Endometrium (tissue), 2 donors: ENCODE data around the gene DUSP14.
"Not testable (repeated sequence)": the region's sequence is repeated elsewhere in the genome, so short reads cannot be mapped to it uniquely, and the experiment has no call there.

ENCODE experiments used
- FAIRE-seq: peaks from 2 replicates; lab custom pipeline; 2012; peaks lifted over from hg19 to GRCh38; lab: Jason Lieb, UNC
- donor health status: control.
- donor health status: control.

The DUSP14 gene, protein sequence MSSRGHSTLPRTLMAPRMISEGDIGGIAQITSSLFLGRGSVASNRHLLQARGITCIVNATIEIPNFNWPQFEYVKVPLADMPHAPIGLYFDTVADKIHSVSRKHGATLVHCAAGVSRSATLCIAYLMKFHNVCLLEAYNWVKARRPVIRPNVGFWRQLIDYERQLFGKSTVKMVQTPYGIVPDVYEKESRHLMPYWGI

DNA sequence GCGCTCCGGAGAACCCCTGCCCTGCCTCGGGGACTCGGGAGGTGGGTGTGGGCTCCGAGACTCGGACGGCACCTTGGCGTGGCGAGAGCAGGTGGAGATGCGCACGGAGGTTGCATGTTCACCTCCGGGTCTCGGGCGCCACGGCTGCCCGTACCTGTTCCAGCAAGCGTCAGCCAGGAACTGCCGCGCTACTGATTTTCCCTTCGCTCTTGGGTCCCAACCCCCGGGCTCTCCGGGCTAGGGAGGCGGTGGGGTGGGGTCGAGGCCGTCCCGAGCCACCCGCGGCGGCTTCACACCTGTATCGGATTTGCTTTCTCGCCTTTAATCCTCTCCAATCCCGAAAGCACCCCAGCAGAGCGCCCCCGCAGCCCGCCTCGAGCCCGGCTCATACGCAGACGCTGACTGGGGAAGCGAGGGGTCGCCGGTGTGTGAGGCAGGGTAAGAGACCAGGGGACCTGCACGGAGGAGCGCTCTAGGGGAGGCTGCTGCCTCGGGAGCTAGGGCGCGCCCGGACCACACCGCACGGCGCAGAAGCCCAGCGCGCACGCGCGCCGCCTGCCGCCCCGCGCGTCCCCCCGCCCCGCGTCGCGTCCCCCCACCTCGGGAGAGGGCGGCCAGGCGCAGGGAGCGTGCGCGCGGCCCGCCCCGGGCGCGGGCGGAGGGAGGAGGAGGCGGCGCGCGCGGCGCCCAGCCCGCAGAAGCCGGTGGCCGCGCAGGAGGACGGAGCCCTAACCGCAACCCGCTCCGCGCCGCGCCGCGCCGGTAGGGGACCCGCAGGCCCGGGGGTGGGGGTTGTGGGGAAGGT is at the start of gene DUSP14:
DUSP14 (plus strand) TSS at position 695 of the 805 bp plus-strand sequence. CDS start 22,382 bp downstream, outside the sequence.
- FAIRE-seq = no peak

DNA sequence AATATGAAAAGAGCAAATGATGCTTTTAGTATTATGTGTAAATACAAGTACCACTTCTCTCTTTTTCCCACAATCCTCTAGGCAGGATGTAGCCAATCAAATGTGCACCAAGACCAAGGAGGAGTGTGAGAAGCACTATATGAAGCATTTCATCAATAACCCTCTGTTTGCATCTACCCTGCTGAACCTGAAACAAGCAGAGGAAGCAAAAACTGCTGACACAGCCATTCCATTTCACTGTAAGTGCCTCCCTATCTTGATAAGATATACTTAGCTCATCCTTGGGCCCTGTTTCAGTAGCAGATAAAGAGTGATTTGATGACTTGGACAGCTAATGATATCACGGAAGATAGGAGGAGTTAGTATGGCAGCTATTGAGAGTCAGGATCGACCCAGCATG is 49.3 kb upstream of the DUSP14 start:
- no peak for FAIRE-seq

DNA sequence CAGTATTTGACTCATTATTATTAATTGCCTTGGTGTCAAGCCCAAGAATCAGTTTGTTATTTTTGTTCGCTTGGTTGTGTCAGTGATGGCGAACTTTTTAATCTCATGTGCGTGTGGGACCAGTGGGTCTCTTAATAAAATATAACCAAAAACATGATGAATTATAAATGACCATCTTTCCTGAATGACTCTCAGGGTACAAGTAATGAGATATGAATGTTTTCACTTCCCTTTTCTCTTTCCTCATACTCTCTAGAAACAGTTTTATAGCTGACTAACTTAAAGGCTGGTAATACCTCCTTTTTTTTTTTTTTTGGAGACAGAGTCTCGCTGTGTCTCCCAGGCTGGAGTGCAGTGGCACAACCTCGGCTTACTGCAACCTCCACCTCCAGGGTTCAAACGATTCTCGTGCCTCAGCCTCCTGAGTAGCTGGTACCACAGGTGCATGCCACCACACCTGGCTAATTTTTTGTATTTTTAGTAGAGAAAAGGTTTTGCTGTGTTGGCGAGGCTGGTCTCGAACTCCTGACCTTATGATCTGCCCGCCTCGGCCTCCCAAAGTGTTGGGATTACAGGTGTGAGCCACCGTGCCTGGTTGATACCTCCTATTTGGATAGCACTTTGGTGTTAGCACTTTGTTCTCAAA is 48.2 kb upstream of the DUSP14 start:
- FAIRE-seq = not testable (repeated sequence)

DNA sequence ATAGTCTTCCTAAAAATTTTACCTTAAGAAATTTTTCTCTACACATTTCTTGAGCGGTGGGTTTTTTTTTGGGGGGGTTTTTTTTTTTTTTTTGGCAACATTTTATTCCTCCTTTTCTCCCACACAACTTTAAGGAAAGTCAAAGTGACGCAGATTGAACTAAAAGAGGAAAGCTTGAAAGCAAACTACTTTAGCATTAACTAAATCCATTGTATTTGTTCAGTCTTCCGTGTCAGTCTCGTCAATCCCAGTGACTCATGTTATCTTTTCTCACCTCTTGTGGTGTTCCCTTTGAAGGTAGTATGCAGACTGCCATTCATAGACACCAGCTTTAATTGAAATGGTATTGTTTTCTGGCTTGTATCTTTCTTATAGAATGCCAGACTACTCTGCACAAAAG is 43.7 kb upstream of the DUSP14 start:
- FAIRE-seq = no peak

DNA sequence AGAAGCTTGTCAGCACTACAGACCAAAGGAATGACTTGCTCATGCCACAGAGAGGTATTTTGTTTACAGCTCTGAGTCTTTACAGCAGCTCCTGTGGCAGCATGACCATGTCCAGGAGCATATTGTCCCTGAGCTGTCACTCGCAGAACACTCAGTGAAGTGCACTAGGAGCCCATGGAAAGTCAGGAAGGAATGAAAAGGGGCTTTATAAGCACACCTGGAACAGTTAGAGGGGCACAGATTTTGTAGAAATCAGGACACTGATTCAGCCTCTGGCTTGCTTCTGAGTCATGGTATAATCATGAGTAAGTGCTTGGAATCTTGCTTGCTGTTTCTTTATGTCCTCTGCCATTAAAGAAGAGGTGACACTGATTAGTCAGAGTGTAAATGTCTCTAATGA is 42.0 kb upstream of the DUSP14 start:
- no peak for FAIRE-seq

DNA sequence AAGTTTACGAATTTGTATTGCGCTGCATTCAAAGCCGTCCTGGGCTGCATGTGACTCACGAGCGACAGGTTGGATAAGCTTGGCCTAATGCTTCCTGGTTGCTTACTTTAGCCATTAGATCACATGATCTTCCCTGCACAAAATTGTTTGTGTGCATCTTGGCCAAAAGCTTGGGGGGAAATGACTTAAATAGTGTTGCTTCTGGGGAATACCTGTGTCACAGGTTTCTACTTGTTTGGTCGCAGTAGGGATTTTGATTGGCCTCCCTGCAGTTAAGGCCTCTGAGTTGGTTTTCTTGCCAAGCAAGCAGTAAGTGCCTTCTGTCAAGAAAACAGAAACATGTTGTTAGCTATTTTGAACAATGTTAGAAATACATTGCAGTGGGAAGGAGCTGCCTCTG is 39.6 kb upstream of the DUSP14 start:
- FAIRE-seq = no peak

DNA sequence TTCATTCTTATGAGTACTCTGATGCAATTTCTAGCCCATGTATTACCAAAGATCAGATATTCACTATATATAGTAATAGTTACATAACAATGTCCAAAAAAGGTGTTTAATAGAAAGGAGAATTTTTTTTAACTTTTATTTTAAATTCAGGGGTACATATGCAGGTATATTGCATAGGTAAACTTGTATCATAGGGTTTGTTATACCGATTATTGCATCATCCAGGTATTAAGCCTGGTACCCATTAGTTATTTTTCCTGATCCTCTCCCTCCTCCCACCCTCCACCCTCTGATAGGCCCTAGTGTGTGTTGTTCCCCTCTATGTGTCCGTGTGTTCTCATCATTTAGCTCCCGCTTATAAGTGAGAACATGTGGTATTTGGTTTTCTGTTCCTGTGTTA is 31.9 kb upstream of the DUSP14 start:
- FAIRE-seq = not testable (repeated sequence)

DNA sequence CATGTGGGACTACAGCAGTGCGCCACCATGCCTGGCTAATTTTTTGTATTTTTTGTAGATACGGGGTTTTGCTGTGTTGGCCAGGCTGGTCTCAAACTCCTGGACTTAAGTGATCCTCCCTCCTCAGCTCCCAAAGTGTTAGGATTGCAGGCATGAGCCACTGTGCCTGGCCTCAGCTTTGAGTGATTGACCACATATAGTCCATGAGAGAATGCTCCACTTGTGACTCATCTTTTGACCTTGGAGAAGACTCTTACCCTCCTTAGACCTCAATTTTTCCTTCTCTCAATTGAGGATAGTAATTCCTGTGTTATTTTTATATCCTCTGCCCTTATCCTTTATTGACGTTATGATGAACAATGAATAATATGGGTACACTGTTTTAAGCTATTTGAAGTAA is 30.9 kb upstream of the DUSP14 start:
- FAIRE-seq = no peak

DNA sequence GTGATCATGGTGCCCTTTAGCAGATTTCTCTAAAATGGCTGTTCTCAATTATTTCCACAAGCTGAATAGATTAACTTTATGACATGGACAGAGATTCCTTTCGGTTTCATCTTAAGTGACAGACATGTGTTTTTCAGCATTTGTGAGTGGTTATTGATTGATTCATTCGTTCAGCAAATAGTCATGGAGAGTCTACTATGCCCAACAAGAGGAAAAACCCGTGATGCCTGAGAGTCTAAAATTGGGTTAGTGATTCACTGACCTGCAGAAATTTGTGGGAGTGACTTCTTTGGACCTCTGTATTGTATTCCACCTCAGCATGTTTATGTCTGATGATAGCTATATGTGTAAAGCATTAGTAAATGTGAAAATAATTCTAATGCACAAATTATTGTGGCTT is 28.0 kb upstream of the DUSP14 start:
- no peak for FAIRE-seq

DNA sequence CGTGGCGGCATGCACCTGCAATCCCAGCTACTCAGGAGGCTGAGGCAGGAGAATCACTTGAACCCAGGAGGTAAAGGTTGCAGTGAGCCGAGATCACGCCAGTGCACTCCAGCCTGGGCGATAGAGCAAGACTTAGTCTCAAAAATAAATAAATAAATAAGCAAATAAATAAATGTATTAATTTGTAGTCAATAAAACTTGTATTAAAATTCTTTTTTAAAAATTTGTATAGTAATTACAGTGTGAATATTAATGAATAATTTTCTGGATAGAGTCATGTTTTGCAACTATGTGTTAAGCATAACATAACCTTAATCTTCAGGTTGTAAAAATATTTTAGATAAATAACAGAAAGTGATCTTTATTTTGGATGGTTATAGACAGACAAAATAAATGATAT is 27.2 kb upstream of the DUSP14 start:
- FAIRE-seq = no peak

DNA sequence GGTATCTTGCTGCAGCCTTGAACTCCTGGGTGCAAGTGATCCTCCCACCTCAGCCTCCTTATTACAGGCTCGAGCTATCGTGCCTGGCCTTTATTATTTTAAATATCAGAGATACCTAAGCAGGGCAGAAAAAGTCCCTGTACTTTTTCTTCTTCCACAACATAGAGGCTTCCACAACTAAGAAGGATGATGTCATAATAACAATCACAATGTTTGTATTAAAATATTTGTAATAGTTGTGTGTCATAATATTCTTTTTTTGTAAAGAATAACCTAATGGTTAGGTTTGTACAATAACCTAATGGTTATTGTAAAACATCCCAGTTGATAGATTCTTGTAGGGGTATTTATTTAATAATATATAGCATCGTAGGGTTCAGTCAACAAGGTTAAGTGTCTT is 26.7 kb upstream of the DUSP14 start:
- FAIRE-seq = no peak

DNA sequence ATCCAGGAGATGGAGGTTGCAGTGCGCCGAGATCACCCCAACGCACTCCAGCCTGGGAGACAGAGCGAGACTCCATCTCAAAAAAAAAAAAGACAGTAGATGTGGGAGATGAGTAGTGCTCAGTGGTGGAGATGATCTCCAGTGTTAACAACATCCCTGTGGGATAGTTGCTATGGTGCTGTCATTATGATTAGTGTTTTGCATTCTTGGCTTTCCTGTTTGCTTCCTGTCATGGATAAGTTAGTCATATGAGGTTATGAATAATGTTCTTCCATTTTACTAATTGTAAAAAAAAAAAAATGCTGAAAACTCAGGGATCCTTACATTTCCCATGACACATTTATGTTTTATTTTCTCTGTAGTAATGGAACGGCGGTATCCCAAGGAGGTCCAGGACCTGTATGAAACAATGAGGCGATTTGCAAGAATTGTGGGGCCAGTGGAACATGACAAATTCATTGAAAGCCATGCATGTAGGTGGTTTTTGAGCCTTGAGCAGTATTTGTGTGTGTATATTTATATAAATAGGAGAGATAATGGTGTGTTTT is 24.5 kb upstream of the DUSP14 start:
- FAIRE-seq = no peak

DNA sequence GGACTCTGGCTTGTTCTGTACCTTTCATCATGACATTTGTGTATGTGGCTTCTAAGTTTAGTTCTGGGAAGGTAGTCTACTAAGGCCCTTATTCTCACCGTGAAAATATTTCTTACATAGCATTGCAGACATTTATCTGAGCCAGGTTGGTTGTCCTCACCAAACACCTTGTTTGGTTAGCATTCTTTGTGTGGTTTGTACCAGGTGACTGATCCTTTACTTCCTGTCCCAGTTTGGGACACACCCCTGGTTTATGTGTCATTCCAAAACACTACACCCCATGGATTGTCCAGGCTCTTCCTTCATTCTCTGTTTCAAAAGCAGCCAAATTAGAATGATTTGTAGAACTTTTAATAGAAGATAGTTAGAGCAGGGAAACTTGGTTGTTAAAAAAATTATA is 23.2 kb upstream of the DUSP14 start:
- FAIRE-seq = no peak

DNA sequence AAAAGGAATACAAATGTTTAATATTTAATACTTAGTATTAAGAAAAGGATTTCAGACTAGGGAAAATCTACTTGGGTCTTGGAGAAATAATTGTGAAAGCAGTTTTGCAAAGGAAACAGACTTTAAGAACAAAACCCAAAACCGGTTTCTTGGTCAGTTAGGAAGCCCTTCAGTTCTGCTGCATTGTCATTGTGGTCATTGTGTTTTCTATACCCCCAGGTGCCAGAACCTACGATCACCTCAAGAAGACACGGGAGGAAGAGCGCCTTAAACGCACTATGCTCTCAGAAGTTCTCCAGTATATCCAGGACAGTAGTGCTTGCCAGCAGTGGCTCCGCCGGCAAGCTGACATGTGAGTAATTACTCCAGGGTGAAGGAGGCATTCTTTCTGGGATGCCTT is 19.5 kb upstream of the DUSP14 start:
- no peak for FAIRE-seq

DNA sequence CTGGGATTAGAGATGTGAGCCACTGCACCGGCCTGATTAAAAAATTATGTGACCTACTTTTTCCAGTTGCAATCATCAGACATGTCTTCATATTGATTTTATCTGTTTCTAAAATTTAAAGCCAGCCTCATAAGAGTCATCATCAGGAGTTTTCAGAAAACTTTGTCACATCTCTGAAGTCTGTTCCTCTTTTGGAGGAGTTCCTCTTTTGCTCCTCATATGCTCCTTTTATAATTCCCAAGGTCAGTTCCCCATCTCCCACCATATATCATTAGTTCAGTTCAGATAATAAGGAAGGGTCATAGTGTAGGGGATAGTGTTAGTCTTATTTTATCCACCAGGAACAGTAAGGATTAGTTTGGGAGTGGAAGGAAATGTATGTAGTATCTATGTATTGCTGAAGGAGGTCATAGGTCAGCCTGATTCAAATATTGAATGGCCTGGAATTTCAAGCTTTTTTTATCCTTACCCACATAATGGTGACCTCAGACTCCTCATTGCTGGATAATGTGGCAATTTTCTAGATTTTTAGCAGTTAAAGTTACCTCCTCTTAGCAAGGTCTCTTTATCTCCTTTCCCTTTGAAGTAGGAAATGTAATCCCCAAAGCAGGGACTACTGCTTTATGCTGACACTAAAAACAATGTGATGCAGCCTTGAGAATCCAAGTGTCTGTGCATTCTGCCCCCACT is 13.8 kb upstream of the DUSP14 start:
- no peak for FAIRE-seq

DNA sequence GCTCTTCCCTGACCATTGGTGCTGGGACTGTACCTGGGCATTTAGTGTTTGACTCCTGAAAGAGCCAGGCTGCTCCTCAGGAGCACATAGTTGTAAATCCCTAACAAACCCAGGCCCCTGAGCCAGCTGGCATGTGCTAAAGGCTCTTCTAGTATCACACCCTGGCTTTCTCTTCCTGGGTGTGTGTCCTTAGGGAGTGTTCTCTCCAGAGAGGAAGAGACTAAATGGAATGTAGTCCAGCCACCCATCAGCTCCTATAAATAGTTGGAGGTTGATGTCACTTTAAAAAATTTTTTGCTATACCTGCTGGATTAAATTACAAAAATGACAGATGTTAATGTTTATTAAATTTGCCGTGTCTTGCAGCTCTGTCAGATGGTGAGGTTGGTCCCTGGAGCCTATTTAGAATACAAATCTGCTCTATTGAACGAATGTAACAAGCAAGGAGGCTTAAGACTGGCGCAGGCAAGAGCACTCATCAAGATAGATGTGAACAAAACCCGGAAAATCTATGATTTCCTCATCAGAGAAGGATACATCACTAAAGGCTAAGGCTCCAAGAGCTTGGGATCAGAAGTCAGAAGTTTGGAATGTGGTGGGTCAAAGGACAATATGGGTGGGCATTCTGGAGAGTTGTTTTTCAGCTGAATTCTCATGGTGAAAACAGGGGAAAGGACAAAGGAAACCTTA is 13.1 kb upstream of the DUSP14 start:
- FAIRE-seq = no peak

DNA sequence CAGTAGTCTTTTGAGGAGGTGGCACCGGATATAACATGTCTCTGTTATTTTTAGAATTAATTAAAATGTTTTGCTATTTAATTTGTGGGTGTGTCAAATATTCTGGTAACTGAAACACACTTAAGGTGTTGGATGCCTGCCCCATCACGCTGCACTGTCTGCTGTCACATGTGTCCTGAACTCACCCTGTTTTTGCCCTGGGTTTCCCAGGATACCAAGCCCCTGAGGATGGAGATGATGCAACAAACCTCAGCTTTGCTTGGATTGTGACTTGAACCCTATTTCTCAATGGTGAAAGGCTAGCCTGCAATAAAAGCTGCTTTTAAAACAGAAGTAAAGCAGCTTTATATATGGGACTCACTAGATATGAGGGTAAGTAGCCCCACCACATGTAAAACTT is 11.5 kb upstream of the DUSP14 start:
- no peak for FAIRE-seq

DNA sequence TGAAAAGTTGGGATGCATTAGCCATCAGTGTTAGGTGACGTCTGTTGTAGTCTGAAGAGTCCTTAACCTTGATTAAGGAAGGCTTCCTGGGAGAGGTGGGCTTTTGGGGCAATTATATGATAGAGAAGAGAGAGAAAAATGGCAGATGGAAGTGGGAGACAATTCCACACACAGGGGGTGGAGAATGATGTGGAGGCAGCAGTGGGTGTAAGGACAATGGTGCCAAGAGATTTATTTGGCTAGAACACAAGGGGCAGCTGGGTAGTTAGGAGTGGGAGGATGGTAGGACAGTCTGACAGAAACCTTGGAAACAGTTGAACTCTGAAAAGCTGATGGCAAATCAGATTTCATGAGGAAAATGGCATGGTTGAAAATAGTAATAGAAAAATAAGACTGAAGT is 10.7 kb upstream of the DUSP14 start:
- no peak for FAIRE-seq

DNA sequence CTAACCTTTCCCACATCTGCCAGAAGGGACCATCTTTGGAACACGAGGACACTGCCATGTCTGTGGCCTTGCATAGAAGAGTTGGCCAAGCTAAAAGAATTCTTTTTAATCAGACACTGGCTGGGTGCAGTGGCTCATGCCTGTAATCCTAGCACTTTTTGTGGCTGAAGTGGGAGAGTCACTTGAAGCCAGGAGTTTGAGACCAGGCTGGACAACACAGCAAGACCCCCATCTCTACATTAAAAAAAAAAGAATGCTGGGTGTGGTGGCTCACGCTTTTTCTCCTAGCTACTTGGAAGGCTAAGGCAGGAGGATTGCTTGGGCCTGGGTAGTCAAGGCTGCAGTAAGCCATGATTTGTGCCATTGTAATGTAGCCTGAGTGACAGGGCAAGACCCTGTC is 9.3 kb upstream of the DUSP14 start:
- no peak for FAIRE-seq

DNA sequence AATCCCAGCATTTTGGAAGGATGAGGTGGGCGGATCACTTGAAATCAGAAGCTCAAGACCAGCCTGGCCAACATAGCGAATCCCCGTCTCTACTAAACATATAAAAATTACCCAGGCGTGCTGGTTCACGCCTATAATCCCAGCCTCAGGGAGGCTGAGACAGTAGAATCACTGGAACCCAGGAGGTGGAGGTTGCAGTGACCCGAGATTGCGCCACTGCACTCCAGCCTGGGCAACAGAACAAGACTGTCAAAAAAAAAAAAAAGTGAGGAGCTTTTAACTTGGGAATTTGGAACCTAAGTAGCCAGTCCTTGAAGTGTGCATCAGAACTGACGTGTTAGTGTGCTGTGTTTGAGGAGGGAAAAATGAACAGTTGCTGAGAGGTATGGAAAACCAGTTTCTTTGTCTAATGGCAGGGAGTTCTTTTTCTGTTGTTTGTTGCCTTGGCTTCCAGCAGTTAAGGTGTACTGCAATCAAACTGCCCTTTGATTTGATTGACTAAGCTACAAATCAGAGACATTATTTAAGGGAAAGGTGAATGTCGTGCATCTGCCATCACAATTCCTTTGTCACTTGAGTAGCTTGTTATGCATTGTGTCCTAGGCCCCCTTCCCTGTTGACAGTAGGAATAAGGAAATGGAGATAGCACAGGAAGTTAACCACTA is 8.6 kb upstream of the DUSP14 start:
- no peak for FAIRE-seq

DNA sequence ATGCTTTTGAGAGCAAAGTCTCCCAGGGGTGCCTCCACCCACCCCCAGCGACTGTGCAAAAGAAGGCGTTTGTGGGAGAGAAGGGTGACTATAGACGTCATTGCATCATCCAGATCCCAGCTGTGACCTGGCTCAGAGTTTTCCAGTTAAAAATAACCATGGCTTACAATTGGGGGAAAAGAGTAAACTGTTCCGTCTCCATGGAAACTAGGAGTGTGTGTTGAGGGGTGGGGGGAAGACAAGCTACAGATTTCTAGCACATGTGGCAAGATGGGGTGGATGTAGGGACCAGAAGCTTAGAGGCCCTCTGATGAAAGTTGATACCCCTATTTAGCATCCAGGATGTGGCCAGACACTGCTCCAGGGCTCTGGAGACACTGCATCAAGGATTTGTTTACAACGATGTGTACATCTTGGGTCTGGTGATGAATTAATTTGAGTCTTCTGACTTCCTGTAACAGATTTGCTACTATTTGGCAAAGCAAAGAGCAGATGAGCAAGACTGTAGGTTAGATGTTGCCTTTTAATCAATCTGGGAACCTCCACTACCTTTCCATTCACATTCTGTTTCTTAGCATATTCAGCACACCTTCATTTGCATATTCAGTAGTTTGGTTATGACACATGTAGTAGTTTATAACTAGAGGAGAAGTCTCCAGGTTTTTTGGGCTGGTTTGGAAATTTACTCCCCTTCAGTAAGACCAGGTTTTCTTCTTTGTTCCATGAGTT is 6.2 kb upstream of the DUSP14 start:
- no peak for FAIRE-seq
